ENCODE data around the gene AFAP1L2.
"Not testable (repeated sequence)": the region's sequence is repeated elsewhere in the genome, so short reads cannot be mapped to it uniquely, and the experiment has no call there.

AFAP1L2 gene

GRCh38 chr10:114364726-114365125 lies 39.6 kb downstream of the AFAP1L2 start:
- peaks cover 2% of the 10 kb centered on the region for H3K27me3 Mint-ChIP-seq
- no peak overlapping the region for H3K27ac Mint-ChIP-seq
- no peak overlapping the region for H3K4me3 Mint-ChIP-seq
- H3K36me3 Mint-ChIP-seq, result no peaks in the 10 kb centered on the region
- no peaks in the 10 kb centered on the region for H3K9me3 Mint-ChIP-seq (ENCODE audit: low read depth)
- H3K4me1 Mint-ChIP-seq (ENCODE audit: low read depth), result no peaks in the 10 kb centered on the region

DNA sequence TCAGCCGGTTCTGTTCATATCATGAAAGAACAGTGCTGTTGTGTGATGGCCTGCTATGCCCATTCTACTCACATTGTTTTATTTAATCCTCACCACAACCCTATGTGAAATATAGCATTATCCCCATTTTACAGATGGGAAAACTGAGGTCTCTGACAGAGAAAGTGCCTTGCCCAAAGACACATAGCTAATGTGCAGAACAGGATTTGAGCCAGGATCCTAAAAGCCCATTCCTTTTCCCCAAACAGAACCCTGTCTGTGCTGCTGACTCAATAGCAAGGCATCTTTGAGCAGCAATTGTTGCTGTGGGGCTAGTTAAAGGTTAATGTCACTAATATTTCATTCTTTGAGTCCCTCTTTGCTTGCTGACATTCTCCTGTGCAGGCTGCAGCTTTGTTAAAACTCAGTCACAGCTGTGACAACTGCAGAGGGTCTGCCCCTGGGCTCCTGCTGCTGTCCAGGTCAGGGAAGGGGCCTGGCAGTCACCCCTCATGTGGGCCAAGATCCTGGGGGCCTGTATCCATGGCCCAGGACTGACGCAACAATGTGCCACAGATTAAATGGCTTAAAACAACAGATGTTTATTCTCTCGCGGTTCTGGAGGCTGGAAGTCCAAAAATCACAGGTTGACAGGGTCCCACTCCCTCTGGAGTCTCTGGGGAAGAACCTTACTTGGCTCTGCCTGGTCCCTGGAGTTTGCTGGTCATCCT lies 40.4 kb downstream of the AFAP1L2 start:
- Mint-ChIP-seq H3K4me3 (no peak overlapping the region), H3K9me3 (ENCODE audit: low read depth) (no peaks in the 10 kb centered on the region), H3K4me1 (ENCODE audit: low read depth) (no peaks in the 10 kb centered on the region), H3K27ac (no peak overlapping the region), H3K36me3 (no peaks in the 10 kb centered on the region), H3K27me3 (peaks cover 4% of the 10 kb centered on the region)

GRCh38 chr10:114362826-114363355 lies 41.4 kb downstream of the AFAP1L2 start:
- H3K27me3 Mint-ChIP-seq, result peaks cover 4% of the 10 kb centered on the region
- no peaks in the 10 kb centered on the region for H3K4me1 Mint-ChIP-seq (ENCODE audit: low read depth)
- no peak overlapping the region for H3K4me3 Mint-ChIP-seq
- H3K27ac Mint-ChIP-seq, result no peak overlapping the region
- no peaks in the 10 kb centered on the region for H3K9me3 Mint-ChIP-seq (ENCODE audit: low read depth)
- no peaks in the 10 kb centered on the region for H3K36me3 Mint-ChIP-seq

DNA sequence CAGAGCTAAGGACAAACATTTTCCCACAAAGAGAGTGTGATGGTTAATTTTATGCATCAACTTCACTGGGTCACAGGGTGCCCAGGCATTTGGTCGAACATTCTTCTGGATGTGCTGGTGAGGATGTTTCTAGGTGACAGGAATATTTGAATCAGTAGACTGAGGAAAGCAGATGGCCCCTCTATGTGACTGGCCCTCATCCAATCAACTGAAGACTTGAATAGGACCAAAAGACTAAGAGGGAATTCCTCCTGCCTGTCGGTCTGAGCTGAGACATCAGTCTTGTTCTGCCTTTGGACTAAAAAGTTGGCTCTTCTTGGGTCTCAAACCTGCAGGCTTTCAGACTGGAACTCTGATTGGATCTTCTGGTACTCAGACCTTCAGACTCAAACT lies 44.4 kb downstream of the AFAP1L2 start:
- Mint-ChIP-seq H3K4me3 (no peak overlapping the region), H3K27me3 (peaks cover 4% of the 10 kb centered on the region), H3K27ac (no peak overlapping the region), H3K9me3 (ENCODE audit: low read depth) (no peaks in the 10 kb centered on the region), H3K36me3 (no peaks in the 10 kb centered on the region), H3K4me1 (ENCODE audit: low read depth) (no peaks in the 10 kb centered on the region)

GRCh38 chr10:114359041-114359952 lies 45.0 kb downstream of the AFAP1L2 start:
- no peaks in the 10 kb centered on the region for H3K9me3 Mint-ChIP-seq (ENCODE audit: low read depth)
- no peak overlapping the region for H3K4me3 Mint-ChIP-seq
- H3K27ac Mint-ChIP-seq, result no peak overlapping the region
- peaks cover 3% of the 10 kb centered on the region for H3K27me3 Mint-ChIP-seq
- no peaks in the 10 kb centered on the region for H3K36me3 Mint-ChIP-seq
- no peaks in the 10 kb centered on the region for H3K4me1 Mint-ChIP-seq (ENCODE audit: low read depth)

DNA sequence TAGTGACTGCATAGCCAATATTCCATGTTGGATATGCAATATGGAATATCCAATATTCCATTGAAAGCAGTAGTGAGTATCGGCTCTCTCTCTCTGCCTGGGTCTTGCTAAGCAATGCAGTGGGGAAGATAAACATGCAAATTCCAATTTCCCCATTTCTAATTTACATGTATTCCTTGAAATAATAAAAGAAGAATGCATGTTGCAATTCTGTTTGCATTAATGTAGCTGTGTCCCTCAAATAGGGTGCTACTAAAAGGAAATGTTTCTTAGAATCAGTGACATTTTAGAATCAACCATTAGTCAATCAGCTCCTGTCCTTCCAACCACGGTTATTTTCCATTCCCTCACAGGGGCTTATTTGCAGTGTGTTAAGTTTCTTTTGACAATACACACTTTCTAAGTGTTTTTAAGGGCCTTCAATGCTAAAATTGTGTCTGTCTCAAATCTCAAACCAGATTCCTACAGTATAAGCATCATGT lies 46.7 kb downstream of the AFAP1L2 start:
- Mint-ChIP-seq H3K4me1 (ENCODE audit: low read depth) (no peaks in the 10 kb centered on the region), H3K27ac (no peak overlapping the region), H3K36me3 (no peaks in the 10 kb centered on the region), H3K27me3 (peaks cover 6% of the 10 kb centered on the region), H3K4me3 (no peak overlapping the region), H3K9me3 (ENCODE audit: low read depth) (no peaks in the 10 kb centered on the region)

GRCh38 chr10:114356751-114357514 lies 47.4 kb downstream of the AFAP1L2 start:
- no peak overlapping the region for H3K4me3 Mint-ChIP-seq
- peaks cover 6% of the 10 kb centered on the region for H3K27me3 Mint-ChIP-seq
- H3K4me1 Mint-ChIP-seq (ENCODE audit: low read depth), result no peaks in the 10 kb centered on the region
- H3K9me3 Mint-ChIP-seq (ENCODE audit: low read depth), result no peaks in the 10 kb centered on the region
- H3K27ac Mint-ChIP-seq, result no peak overlapping the region
- H3K36me3 Mint-ChIP-seq, result no peaks in the 10 kb centered on the region

- H3K36me3 Mint-ChIP-seq, result no peaks in the 10 kb centered on the region
These were observed 48.2 kb downstream of the AFAP1L2 start for GRCh38 chr10:114356126-114356525.

DNA sequence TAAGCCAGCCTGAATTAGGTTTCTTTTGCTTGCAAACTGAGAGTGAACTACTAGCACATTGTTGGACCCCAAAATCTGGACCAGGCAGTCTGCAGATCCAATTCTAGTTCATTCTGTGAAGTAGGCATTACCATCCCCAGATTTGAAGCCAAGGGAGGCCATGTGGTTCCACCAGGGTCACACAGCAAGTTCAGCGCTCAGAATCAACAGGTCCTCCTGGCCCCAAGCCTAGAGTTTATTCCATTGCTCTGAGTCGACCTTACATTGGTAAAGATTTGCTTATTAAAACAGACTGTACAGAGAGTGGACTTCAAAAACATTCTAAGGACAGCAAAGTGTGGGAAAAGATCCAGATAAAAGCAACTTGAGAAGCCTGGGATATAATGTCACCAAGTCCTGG lies 50.9 kb downstream of the AFAP1L2 start:
- no peaks in the 10 kb centered on the region for H3K9me3 Mint-ChIP-seq (ENCODE audit: low read depth)
- H3K27ac Mint-ChIP-seq, result no peak overlapping the region
- no peaks in the 10 kb centered on the region for H3K4me1 Mint-ChIP-seq (ENCODE audit: low read depth)
- peaks cover 4% of the 10 kb centered on the region for H3K27me3 Mint-ChIP-seq
- H3K36me3 Mint-ChIP-seq, result no peaks in the 10 kb centered on the region
- H3K4me3 Mint-ChIP-seq, result no peak overlapping the region

More at GRCh38 chr10:114356126-114356525, 48.2 kb downstream of the AFAP1L2 start:
- Mint-ChIP-seq H3K27ac (no peak overlapping the region), H3K4me3 (no peak overlapping the region), H3K27me3 (peaks cover 6% of the 10 kb centered on the region), H3K4me1 (ENCODE audit: low read depth) (no peaks in the 10 kb centered on the region), H3K9me3 (ENCODE audit: low read depth) (no peaks in the 10 kb centered on the region)

GRCh38 chr10:114352653-114353298 lies 51.5 kb downstream of the AFAP1L2 start:
- no peak overlapping the region for H3K27ac Mint-ChIP-seq
- H3K27me3 Mint-ChIP-seq, result peaks cover 4% of the 10 kb centered on the region
- H3K4me1 Mint-ChIP-seq (ENCODE audit: low read depth), result no peaks in the 10 kb centered on the region

GRCh38 chr10:114350751-114351150 lies 53.6 kb downstream of the AFAP1L2 start:
- H3K4me1 Mint-ChIP-seq (ENCODE audit: low read depth), result no peaks in the 10 kb centered on the region
- H3K27me3 Mint-ChIP-seq, result peaks cover 4% of the 10 kb centered on the region
- no peaks in the 10 kb centered on the region for H3K36me3 Mint-ChIP-seq
- H3K4me3 Mint-ChIP-seq, result no peak overlapping the region
- no peak overlapping the region for H3K27ac Mint-ChIP-seq
- no peaks in the 10 kb centered on the region for H3K9me3 Mint-ChIP-seq (ENCODE audit: low read depth)

More at GRCh38 chr10:114352653-114353298, 51.5 kb downstream of the AFAP1L2 start:
- H3K36me3 Mint-ChIP-seq, result no peaks in the 10 kb centered on the region
- no peaks in the 10 kb centered on the region for H3K9me3 Mint-ChIP-seq (ENCODE audit: low read depth)
- H3K4me3 Mint-ChIP-seq, result no peak overlapping the region

GRCh38 chr10:114349522-114350215 lies 54.6 kb downstream of the AFAP1L2 start:
- Mint-ChIP-seq H3K27me3 (peaks cover 4% of the 10 kb centered on the region), H3K36me3 (no peaks in the 10 kb centered on the region), H3K4me3 (no peak overlapping the region), H3K27ac (no peak overlapping the region), H3K9me3 (ENCODE audit: low read depth) (no peaks in the 10 kb centered on the region), H3K4me1 (ENCODE audit: low read depth) (no peaks in the 10 kb centered on the region)

DNA sequence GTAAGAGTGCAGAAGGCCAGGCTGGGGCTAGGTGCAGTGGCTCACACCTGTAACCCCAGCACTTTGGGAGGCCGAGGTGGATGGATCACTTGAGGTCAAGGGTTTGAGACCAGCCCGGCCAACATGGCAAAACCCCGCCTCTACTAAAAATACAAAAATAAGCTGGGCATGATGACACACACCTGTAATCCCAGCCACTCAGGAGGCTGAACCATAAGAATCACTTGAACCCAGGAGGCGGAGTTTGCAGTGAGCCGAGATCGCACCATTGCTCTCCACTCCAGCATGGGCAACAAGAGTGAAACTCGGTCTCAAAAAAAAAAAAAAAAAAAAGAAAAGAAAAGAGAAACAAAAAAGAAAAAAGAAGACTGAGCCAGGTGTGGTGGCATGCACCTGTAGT lies 55.2 kb downstream of the AFAP1L2 start:
- not testable (repeated sequence) for H3K9me3 Mint-ChIP-seq (ENCODE audit: low read depth); H3K4me1 Mint-ChIP-seq (ENCODE audit: low read depth); H3K27ac Mint-ChIP-seq; H3K27me3 Mint-ChIP-seq; H3K36me3 Mint-ChIP-seq; H3K4me3 Mint-ChIP-seq

DNA sequence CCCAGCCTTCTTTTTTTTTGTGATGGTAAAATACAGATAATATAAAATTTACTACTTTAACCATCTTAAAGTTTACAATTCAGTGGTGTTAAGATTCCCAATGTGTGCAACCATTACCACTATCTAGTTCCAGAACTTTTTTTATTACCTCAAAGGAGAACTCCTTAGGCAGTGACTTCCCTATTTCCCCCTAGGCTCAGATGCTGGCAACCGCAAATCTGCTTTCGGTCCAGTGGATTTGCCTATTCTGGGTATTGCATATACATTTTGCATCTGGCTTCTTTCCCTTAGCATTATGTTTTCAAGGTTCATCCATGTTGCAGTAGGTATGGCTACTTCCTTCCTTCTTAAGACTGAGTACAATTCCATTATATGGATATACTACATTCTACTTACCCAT lies 56.5 kb downstream of the AFAP1L2 start:
- no peaks in the 10 kb centered on the region for H3K4me1 Mint-ChIP-seq (ENCODE audit: low read depth)
- no peaks in the 10 kb centered on the region for H3K36me3 Mint-ChIP-seq
- H3K9me3 Mint-ChIP-seq (ENCODE audit: low read depth), result no peaks in the 10 kb centered on the region
- H3K27me3 Mint-ChIP-seq, result no peaks in the 10 kb centered on the region
- no peak overlapping the region for H3K4me3 Mint-ChIP-seq
- no peak overlapping the region for H3K27ac Mint-ChIP-seq

Measured in activated naive CD8-positive, alpha-beta T cell (primary cell).